K562 (cell line): ENCODE data around the gene NELFE. TPM values are rescaled to one million over a fixed set of nuclear protein-coding genes. Genes with fewer than 3 reads are reported as not detected.

Source experiments
- ATAC-seq: fragments of 200-7000 bp; cut with Tn5 transposase; 3 replicates; pipeline ENCODE4 v1.9.1; 2020; ENCODE audit warnings: moderate library complexity
- BruUV-seq: library from RNA; stranded (reverse); fragments of 400-500 nt; replicated peaks from 2 replicates; lab custom pipeline; 2021; lab: Mats Ljungman, UMichigan
- CTCF ChIA-PET: fragments of 300-600 bp; formaldehyde crosslinking; extraction: SDS; loops from one replicate; lab custom pipeline; 2021; ENCODE audit warnings: low intra/inter-chr PET ratio; lab: Yijun Ruan, JAX
- POLR2A ChIA-PET: fragments of 300-600, 350-650 bp; sonication (Branson Sonifier 250); formaldehyde crosslinking; extraction: SDS; loops from one replicate; lab custom pipeline; 2021; ENCODE audit warnings: antibody characterized with exemption, inconsistent platforms; lab: Yijun Ruan, JAX
- DNase-seq, 4 experiments: peaks; one replicate each; pipeline versions ENCODE4 v3.0.0 to v3.0.0-alpha.2; 2011 to 2018; ENCODE audit warnings: low spot score in 3 of 4, mixed read lengths in 3 of 4; ENCODE audit errors: extremely low read depth in 1 of 4
- FAIRE-seq: peaks from 2 replicates; lab custom pipeline; 2011; peaks lifted over from hg19 to GRCh38; lab: Jason Lieb, UNC
- H2AFZ ChIP-seq: 2 replicates; pipeline ENCODE4 v1.6.0; 2011; ENCODE audit warnings: low read depth, low read length, control low read depth, inconsistent platforms
- H3K27ac ChIP-seq: fragments of 200-600 bp; 3 replicates; pipeline ENCODE4 v1.8.0; 2011; ENCODE audit warnings: low read depth, mild to moderate bottlenecking, control low read depth, inconsistent platforms, low read length, moderate library complexity, mixed read lengths; ENCODE audit errors: extremely low read depth
- H3K27me3 ChIP-seq, 2 experiments: fragments of 300-600 bp in 1 of 2; 2 replicates in 1 of 2; 3 replicates in 1 of 2; pipeline versions ENCODE4 v1.6.0 to v1.8.0; 2011; ENCODE audit warnings: inconsistent platforms in 2 of 2, low read length in 2 of 2, mild to moderate bottlenecking in 1 of 2, mixed read lengths in 1 of 2, moderate library complexity in 1 of 2; ENCODE audit not compliant: control insufficient read depth in 2 of 2, insufficient read depth in 2 of 2
- H3K36me3 ChIP-seq: fragments of 300-600 bp; 3 replicates; pipeline ENCODE4 v1.8.0; 2011; ENCODE audit warnings: mild to moderate bottlenecking, low read length, inconsistent platforms; ENCODE audit not compliant: control insufficient read depth, insufficient read depth
- H3K4me1 ChIP-seq, 2 experiments: fragments of 200-600 bp in 1 of 2; replicated peaks in 1 of 2; 2 replicates in 1 of 2; 3 replicates in 1 of 2; pipeline versions ENCODE4 v1.5.1 to v1.8.0; 2011; ENCODE audit warnings: inconsistent platforms in 2 of 2, low read length in 2 of 2, mild to moderate bottlenecking in 1 of 2, mixed read lengths in 1 of 2, moderate library complexity in 1 of 2; ENCODE audit not compliant: control insufficient read depth in 2 of 2, insufficient read depth in 2 of 2
- H3K4me2 ChIP-seq: 2 replicates; pipeline ENCODE4 v1.6.1; 2011; ENCODE audit warnings: low read length, control low read depth, inconsistent platforms, mixed read lengths; ENCODE audit not compliant: insufficient read depth
- H3K4me3 ChIP-seq: fragments of 200-600 bp; sonication (generic), shearing (Covaris generic); 2 replicates; pipeline ENCODE4 v1.5.1; 2016; ENCODE audit warnings: control low read depth, inconsistent platforms
- H3K79me2 ChIP-seq: fragments of 200-600 bp; 3 replicates; pipeline ENCODE4 v1.8.0; 2011; ENCODE audit warnings: low read length, inconsistent platforms; ENCODE audit not compliant: control insufficient read depth, insufficient read depth
- H3K9ac ChIP-seq, 2 experiments: 2 replicates each; pipeline versions ENCODE4 v1.6.0 to v1.6.1; 2011; ENCODE audit warnings: low read depth in 2 of 2, low read length in 2 of 2, control low read depth in 1 of 2, inconsistent platforms in 1 of 2, mild to moderate bottlenecking in 1 of 2, mixed read lengths in 1 of 2; ENCODE audit not compliant: insufficient read depth in 1 of 2
- H3K9me1 ChIP-seq: one replicate; pipeline ENCODE4 v1.6.0; 2011; ENCODE audit warnings: inconsistent platforms, mild to moderate bottlenecking, low read length, moderate library complexity; ENCODE audit not compliant: control insufficient read depth, insufficient read depth
- H3K9me3 ChIP-seq: replicated peaks from 2 replicates; pipeline ENCODE4 v1.5.1; 2011; ENCODE audit warnings: low read depth, low read length, inconsistent platforms; ENCODE audit not compliant: control insufficient read depth, insufficient read depth
- H4K20me1 ChIP-seq: replicated peaks from 2 replicates; pipeline ENCODE4 v1.6.1; 2011; ENCODE audit warnings: low read length, inconsistent platforms, mixed read lengths; ENCODE audit not compliant: control insufficient read depth, insufficient read depth
- ETV5 ChIP-seq: sonication (generic); formaldehyde crosslinking; IDR thresholded peaks from 2 replicates; pipeline ENCODE4 v1.4.0; 2020; ENCODE audit warnings: low read depth, mild to moderate bottlenecking, missing genetic modification reagents
- FOXJ3 ChIP-seq: sonication (generic); formaldehyde crosslinking; IDR thresholded peaks from 2 replicates; pipeline ENCODE4 v1.4.0; 2020; ENCODE audit warnings: mild to moderate bottlenecking, missing genetic modification reagents
- HCFC1 ChIP-seq: IDR thresholded peaks from 2 replicates; pipeline ENCODE4 v1.6.1; 2012; ENCODE audit warnings: low read depth, low read length, improper control_type of control experiment
- HDGF ChIP-seq: fragments of 450-650 bp; IDR thresholded peaks from 2 replicates; pipeline ENCODE4 v1.6.1; 2016
- MCM7 ChIP-seq, 2 experiments: fragments of 450-650 bp; IDR thresholded peaks; 2 replicates each; pipeline ENCODE4 v1.6.1; 2016 to 2018
- MIER1 ChIP-seq: fragments of 450-650 bp; IDR thresholded peaks from 2 replicates; pipeline ENCODE4 v1.6.1; 2016; ENCODE audit warnings: antibody characterized with exemption, mild to moderate bottlenecking, low read depth
- RFX7 ChIP-seq: fragments of 250-450 bp; sonication (Bioruptor Pico); IDR thresholded peaks from 2 replicates; pipeline ENCODE4 v1.5.1; 2021; ENCODE audit warnings: mild to moderate bottlenecking
- SAFB2 ChIP-seq: fragments of 200-400 bp; formaldehyde crosslinking; IDR thresholded peaks from 2 replicates; pipeline ENCODE4 v1.6.1; 2018; ENCODE audit warnings: borderline replicate concordance, low read length, low read depth, moderate library complexity; ENCODE audit not compliant: severe bottlenecking
- TBP ChIP-seq: optimal IDR thresholded peaks from 2 replicates; pipeline ENCODE3; 2011; ENCODE audit warnings: low read depth, low read length, improper control_type of control experiment
- TEAD2 ChIP-seq: fragments of 450-650 bp; IDR thresholded peaks from 2 replicates; pipeline ENCODE4 v1.6.1; 2016; ENCODE audit warnings: missing genetic modification characterization, control low read depth, missing compliant biosample characterization
- ZC3H8 ChIP-seq: fragments of 450-650 bp; IDR thresholded peaks from 2 replicates; pipeline ENCODE4 v1.6.1; 2017
- ZNF165 ChIP-seq: fragments of 250-450 bp; sonication (Bioruptor Pico); IDR thresholded peaks from 2 replicates; pipeline ENCODE4 v1.4.0; 2020; ENCODE audit warnings: borderline replicate concordance
- ZNF354B ChIP-seq: fragments of 250-450 bp; sonication (Bioruptor Pico); IDR thresholded peaks from 2 replicates; pipeline ENCODE4 v1.4.0; 2020
- ZNF589 ChIP-seq: fragments of 200-800 bp; sonication (Bioruptor generic); IDR thresholded peaks from 2 replicates; pipeline ENCODE4 v1.6.1; 2016; ENCODE audit warnings: low read depth, missing genetic modification characterization, missing compliant biosample characterization
- WGBS: fragments of 100-300 bp; shearing (Covaris generic); methylation state at CpG from one replicate; pipeline ENCODE4 v1.1.6; 2016; ENCODE audit warnings: low coverage, mixed read lengths; ENCODE audit not compliant: insufficient coverage; ENCODE audit errors: missing lambda C conversion rate; 5-methylcytosine and 5-hydroxymethylcytosine counted together
- in situ Hi-C: fragments of 300-500 bp; cut with MboI; formaldehyde crosslinking; loops from 4 replicates; pipeline ENCODE4 v1.15.0; 2018; ENCODE audit warnings: inconsistent platforms, mixed read lengths
- intact Hi-C: fragments of 100-400 bp; cut with micrococcal nuclease; formaldehyde crosslinking; loops from 2 replicates; pipeline ENCODE4 v1.14.2; 2022
- polyA plus RNA-seq, 8 experiments: library from polyadenylated mRNA; depleted of rRNA in 4 of 8; stranded (reverse) in 5 of 8; unstranded in 3 of 8; fragments of >200 nt; fragmentation: Nextera tagmentation in 2 of 8; fragmentation: Illumina TruSeq in 1 of 8; extraction: Ambion mirVana in 2 of 8; extraction: Trizol in 1 of 8; gene quantifications; 2 replicates each; pipeline versions ENCODE4 v1.2.1 to v1.2.3, GENCODE V29; 2011 to 2014; ENCODE audit warnings: inconsistent platforms in 1 of 8, missing spikeins in 1 of 8
- total RNA-seq, 7 experiments: library from RNA; depleted of rRNA in 6 of 7; stranded (reverse); fragments of >200 nt in 6 of 7; fragmentation: Illumina TruSeq in 2 of 7; extraction: Trizol in 2 of 7; gene quantifications; 2 replicates each; pipeline versions ENCODE4 v1.2.1 to v1.2.3, GENCODE V29; 2011 to 2021; ENCODE audit warnings: low replicate concordance in 1 of 7
- TF ChIP-seq, protein P1 (sequence below): sonication (generic); formaldehyde crosslinking; IDR thresholded peaks from 2 replicates; pipeline ENCODE4 v1.8.1; 2023; ENCODE audit warnings: mild to moderate bottlenecking, missing genetic modification reagents, moderate library complexity
- TF ChIP-seq, protein P2 (sequence below): fragments of 250-450 bp; sonication (Bioruptor Pico); IDR thresholded peaks from 2 replicates; pipeline ENCODE4 v1.4.0; 2020; ENCODE audit warnings: mild to moderate bottlenecking, moderate library complexity, borderline replicate concordance
- TF ChIP-seq, protein P3 (sequence below), 2 experiments: fragments of 450-650 bp in 1 of 2; sonication (generic) in 1 of 2; formaldehyde crosslinking in 1 of 2; IDR thresholded peaks in 1 of 2; conservative IDR thresholded peaks in 1 of 2; 2 replicates each; pipeline versions ENCODE4 v1.6.1 to v1.8.1; 2016 to 2023; ENCODE audit warnings: mild to moderate bottlenecking in 2 of 2, moderate library complexity in 2 of 2, inconsistent platforms in 1 of 2, missing genetic modification reagents in 1 of 2

NELFE gene
- total and polyA plus RNA-seq, 9 of the 15 experiments (the other 6 are each of a cell fraction or from before 2014, with no cell fraction given) = 15.2 to 157 (median 91.5) TPM

DNA sequence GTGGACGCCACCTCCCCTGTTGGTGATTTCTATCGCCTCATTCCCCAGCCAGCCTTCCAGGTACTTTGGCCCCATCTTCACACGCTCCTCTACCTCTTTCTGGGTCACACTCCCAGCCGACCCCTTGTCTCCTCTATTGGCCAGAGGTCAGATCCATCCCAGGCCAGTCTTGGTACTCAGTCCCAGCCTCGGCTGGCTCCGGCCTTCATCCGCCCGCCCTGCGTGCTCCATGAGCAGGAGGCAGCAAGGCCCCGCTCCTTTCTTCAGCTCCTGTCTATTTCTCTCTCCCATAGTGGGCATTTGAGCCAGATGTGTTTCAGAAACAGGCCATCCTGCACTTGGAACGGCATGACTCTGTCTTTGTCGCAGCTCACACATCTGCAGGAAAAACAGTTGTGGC lies 2.8 kb upstream of the NELFE start (continued):
- TF ChIP-seq, protein P1, sequence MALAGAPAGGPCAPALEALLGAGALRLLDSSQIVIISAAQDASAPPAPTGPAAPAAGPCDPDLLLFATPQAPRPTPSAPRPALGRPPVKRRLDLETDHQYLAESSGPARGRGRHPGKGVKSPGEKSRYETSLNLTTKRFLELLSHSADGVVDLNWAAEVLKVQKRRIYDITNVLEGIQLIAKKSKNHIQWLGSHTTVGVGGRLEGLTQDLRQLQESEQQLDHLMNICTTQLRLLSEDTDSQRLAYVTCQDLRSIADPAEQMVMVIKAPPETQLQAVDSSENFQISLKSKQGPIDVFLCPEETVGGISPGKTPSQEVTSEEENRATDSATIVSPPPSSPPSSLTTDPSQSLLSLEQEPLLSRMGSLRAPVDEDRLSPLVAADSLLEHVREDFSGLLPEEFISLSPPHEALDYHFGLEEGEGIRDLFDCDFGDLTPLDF (CRISPR knock-in tag) = no peak
- TF ChIP-seq ETV5 (CRISPR knock-in tag) (no peak), FOXJ3 (CRISPR knock-in tag) (no peak), TEAD2 (tag) (no peak), RFX7 (CRISPR knock-in tag) (no peak), ZNF354B (CRISPR knock-in tag) (no peak), ZC3H8 (no peak), SAFB2 (no peak), MIER1 (no peak), MCM7 (IDR thresholded peaks at IDR 0.05) (no peak), TBP (no peak)

DNA sequence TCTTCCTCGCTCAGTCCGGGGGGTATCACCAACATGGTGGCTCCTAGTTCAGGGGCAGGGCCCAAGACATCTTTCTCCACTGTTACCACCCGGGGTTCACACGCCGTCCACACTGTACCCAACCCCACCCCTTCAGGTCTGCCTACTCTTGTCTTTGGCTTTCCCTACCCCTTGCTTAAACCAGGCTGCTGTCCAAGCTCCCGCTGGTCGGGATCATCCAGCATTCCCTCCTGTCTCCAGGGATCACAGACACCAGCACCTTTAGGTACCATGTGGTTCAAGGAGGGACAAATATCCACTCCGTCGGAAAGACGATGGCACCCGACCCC lies 395 bp downstream of the NELFE start:
- in situ Hi-C loops (loop anchor here (10.0 kb wide), 1 partner anchor 86 kb away; no protein-coding TSS in a partner anchor), intact Hi-C loops (loop anchor here (2.0 to 5.0 kb wide), 2 partner anchors 41 to 56 kb away; partner anchors contain the start of gene ZBTB12)
- TF ChIP-seq, protein P2, sequence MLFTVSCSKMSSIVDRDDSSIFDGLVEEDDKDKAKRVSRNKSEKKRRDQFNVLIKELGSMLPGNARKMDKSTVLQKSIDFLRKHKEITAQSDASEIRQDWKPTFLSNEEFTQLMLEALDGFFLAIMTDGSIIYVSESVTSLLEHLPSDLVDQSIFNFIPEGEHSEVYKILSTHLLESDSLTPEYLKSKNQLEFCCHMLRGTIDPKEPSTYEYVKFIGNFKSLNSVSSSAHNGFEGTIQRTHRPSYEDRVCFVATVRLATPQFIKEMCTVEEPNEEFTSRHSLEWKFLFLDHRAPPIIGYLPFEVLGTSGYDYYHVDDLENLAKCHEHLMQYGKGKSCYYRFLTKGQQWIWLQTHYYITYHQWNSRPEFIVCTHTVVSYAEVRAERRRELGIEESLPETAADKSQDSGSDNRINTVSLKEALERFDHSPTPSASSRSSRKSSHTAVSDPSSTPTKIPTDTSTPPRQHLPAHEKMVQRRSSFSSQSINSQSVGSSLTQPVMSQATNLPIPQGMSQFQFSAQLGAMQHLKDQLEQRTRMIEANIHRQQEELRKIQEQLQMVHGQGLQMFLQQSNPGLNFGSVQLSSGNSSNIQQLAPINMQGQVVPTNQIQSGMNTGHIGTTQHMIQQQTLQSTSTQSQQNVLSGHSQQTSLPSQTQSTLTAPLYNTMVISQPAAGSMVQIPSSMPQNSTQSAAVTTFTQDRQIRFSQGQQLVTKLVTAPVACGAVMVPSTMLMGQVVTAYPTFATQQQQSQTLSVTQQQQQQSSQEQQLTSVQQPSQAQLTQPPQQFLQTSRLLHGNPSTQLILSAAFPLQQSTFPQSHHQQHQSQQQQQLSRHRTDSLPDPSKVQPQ (CRISPR knock-in tag) = no peak
- no peak for TF ChIP-seq HDGF
- TF ChIP-seq, protein P3, sequence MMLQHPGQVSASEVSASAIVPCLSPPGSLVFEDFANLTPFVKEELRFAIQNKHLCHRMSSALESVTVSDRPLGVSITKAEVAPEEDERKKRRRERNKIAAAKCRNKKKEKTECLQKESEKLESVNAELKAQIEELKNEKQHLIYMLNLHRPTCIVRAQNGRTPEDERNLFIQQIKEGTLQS (IDR thresholded peaks at IDR 0.05) = no peak
- TF ChIP-seq, protein P3 (CRISPR knock-in tag; conservative IDR thresholded peaks at IDR 0.05) = 0 out of 2 replicates have a peak, but pooled peaks have one; percentile 65
- TF ChIP-seq ZNF165 (CRISPR knock-in tag) = peak; percentile 75; the same call in 1 of the 2 replicates
- TF ChIP-seq ZNF589 (CRISPR knock-in tag) = no peak
- no peak for TF ChIP-seq HCFC1

More for the DNA sequence above, 395 bp downstream of the NELFE start:
- Histone ChIP-seq H3K9me1 (no peaks in the 10 kb centered on the region), H3K36me3 (peaks cover 74% of the 10 kb centered on the region), H3K27me3 (no peaks in the 10 kb centered on the region), H3K4me1 (peaks cover 4 to 17% of the 10 kb centered on the region in 2 experiments; a peak in 4 of 5 replicates), H4K20me1 (no peaks in the 10 kb centered on the region), H3K9me3 (no peaks in the 10 kb centered on the region), H2AFZ (peak overlapping the region; percentile 94), H3K4me2 (peak overlapping the region; percentile 100), H3K4me3 (peak overlapping the region; percentile 97), H3K79me2 (peaks cover 40% of the 10 kb centered on the region), H3K9ac (peak overlapping the region; percentile 96 to 97), H3K27ac (peak overlapping the region; percentile 87)
- WGBS = under 1% methylated on average over 11 of the region's 11 CpGs
- BruUV-seq = no TSS peak
- CTCF ChIA-PET = interaction anchor here (0.6 kb wide), 1 partner anchor 375 kb away, joined by 3 read pairs; no protein-coding TSS in a partner anchor
- peak; percentile 12 for ATAC-seq
- peak in 1 of 4 experiments; percentile 62 for DNase-seq
- FAIRE-seq = no peak
- POLR2A ChIA-PET = interaction anchor here (0.6 to 4.8 kb wide), 6 partner anchors 9 to 306 kb away, joined by 3 to 74 read pairs (median 6); partner anchors contain the start of genes BAG6, CFB and DXO
